ENCODE measurements around the gene RPP25.

RPP25 gene

GRCh38 chr15:74956648-74957475 is at the start of gene RPP25:
Gene RPP25, minus strand, starts transcription at chr15:74956772. Its CDS starts 189 bp downstream, at chr15:74956583.
- intact Hi-C loops (cut with DNase I) = no loop called here
- peak in 41 of 42 donors; percentile 26 to 86 (median 72) for DNase-seq

- no peak for DNase-seq
- intact Hi-C loops (cut with DNase I) = no loop called here
Measured at GRCh38 chr15:75002398-75002797, 45.8 kb upstream of the RPP25 start.

GRCh38 chr15:75001310-75001709 is 44.7 kb upstream of the RPP25 start:
- DNase-seq = no peak
- intact Hi-C loops (cut with DNase I) = no loop called here

- intact Hi-C loops (cut with DNase I) = no loop called here
- DNase-seq = no peak
Measured at GRCh38 chr15:74997543-74997942, 41.0 kb upstream of the RPP25 start.

GRCh38 chr15:74997141-74997540 is 40.6 kb upstream of the RPP25 start:
- no peak for DNase-seq
- intact Hi-C loops (cut with DNase I) = no loop called here

GRCh38 chr15:74995779-74996765 is 39.5 kb upstream of the RPP25 start:
- DNase-seq = peak in 41 of 42 donors; percentile 34 to 84 (median 68)
- intact Hi-C loops (cut with DNase I) = no loop called here

GRCh38 chr15:74995182-74995778 is 38.7 kb upstream of the RPP25 start, which contains the start of gene SCAMP5:
Gene SCAMP5, plus strand, starts transcription at chr15:74995563. Its CDS starts 16,277 bp downstream, at chr15:75011840.
- intact Hi-C loops (cut with DNase I) = no loop called here
- peak; percentile 90 to 99 (median 96) for DNase-seq

- intact Hi-C loops (cut with DNase I) = no loop called here
- no peak for DNase-seq
Measured at GRCh38 chr15:74994685-74995084, 38.1 kb upstream of the RPP25 start.

- intact Hi-C loops (cut with DNase I) = no loop called here
Measured at GRCh38 chr15:74994236-74994635, 37.7 kb upstream of the RPP25 start.

GRCh38 chr15:74992619-74993018 is 36.0 kb upstream of the RPP25 start:
- intact Hi-C loops (cut with DNase I) = no loop called here
- DNase-seq = no peak

More at GRCh38 chr15:74994236-74994635, 37.7 kb upstream of the RPP25 start:
- peak in 40 of 42 donors; percentile 15 to 83 (median 60) for DNase-seq

GRCh38 chr15:74989527-74989926 is 33.0 kb upstream of the RPP25 start:
- intact Hi-C loops (cut with DNase I) = no loop called here
- DNase-seq = no peak

- intact Hi-C loops (cut with DNase I) = no loop called here
- peak in 4 of 42 donors; percentile 21 to 41 (median 27) for DNase-seq
Measured at GRCh38 chr15:74988007-74988800, 31.6 kb upstream of the RPP25 start.

- no peak for DNase-seq
- intact Hi-C loops (cut with DNase I) = no loop called here
Measured at GRCh38 chr15:74983725-74984231, 27.2 kb upstream of the RPP25 start.

- intact Hi-C loops (cut with DNase I) = no loop called here
- DNase-seq = no peak
Measured at GRCh38 chr15:74982183-74982582, 25.6 kb upstream of the RPP25 start.

GRCh38 chr15:74978503-74978902 is 21.9 kb upstream of the RPP25 start:
- peak in 26 of 42 donors; percentile 7 to 76 (median 48) for DNase-seq
- intact Hi-C loops (cut with DNase I) = no loop called here

- intact Hi-C loops (cut with DNase I) = no loop called here
Measured at GRCh38 chr15:74978077-74978476, 21.5 kb upstream of the RPP25 start.

GRCh38 chr15:74977599-74977998 is 21.0 kb upstream of the RPP25 start:
- intact Hi-C loops (cut with DNase I) = no loop called here
- DNase-seq = no peak

More at GRCh38 chr15:74978077-74978476, 21.5 kb upstream of the RPP25 start:
- DNase-seq = no peak

GRCh38 chr15:74976159-74976558 is 19.6 kb upstream of the RPP25 start:
- DNase-seq = no peak
- intact Hi-C loops (cut with DNase I) = no loop called here
